ENCODE results near the gene USH2A.

USH2A gene

GRCh38 chr1:215865060-215865459 lies 558.2 kb downstream of the USH2A start:
- DNase-seq (ENCODE audit: low spot score in 2 of 2) (no peak), ATAC-seq (ENCODE audit: low read depth) (no peak)
- H3K27ac Mint-ChIP-seq: no peak overlapping the region
- peaks cover 7% of the 10 kb centered on the region for H3K9me3 Mint-ChIP-seq
- H3K36me3 Mint-ChIP-seq: no peaks in the 10 kb centered on the region
- H3K4me3 Mint-ChIP-seq: no peak overlapping the region
- no peaks in the 10 kb centered on the region for H3K27me3 Mint-ChIP-seq
- H3K4me1 Mint-ChIP-seq: no peaks in the 10 kb centered on the region

- peaks cover 7% of the 10 kb centered on the region for H3K9me3 Mint-ChIP-seq
- no peak for DNase-seq (ENCODE audit: low spot score in 2 of 2)
- H3K4me3 Mint-ChIP-seq: no peak overlapping the region
- ATAC-seq (ENCODE audit: low read depth): no peak
- H3K36me3 Mint-ChIP-seq: no peaks in the 10 kb centered on the region
- H3K27ac Mint-ChIP-seq: no peak overlapping the region
- H3K27me3 Mint-ChIP-seq: no peaks in the 10 kb centered on the region
- H3K4me1 Mint-ChIP-seq: no peaks in the 10 kb centered on the region
These were observed 559.5 kb downstream of the USH2A start for GRCh38 chr1:215863796-215864195.

GRCh38 chr1:215860833-215861232 lies 562.4 kb downstream of the USH2A start:
- ATAC-seq (ENCODE audit: low read depth): no peak
- H3K27me3 Mint-ChIP-seq: no peaks in the 10 kb centered on the region
- DNase-seq (ENCODE audit: low spot score in 2 of 2): no peak
- H3K36me3 Mint-ChIP-seq: no peaks in the 10 kb centered on the region
- H3K9me3 Mint-ChIP-seq: peaks cover 7% of the 10 kb centered on the region
- no peak overlapping the region for H3K4me3 Mint-ChIP-seq
- no peaks in the 10 kb centered on the region for H3K4me1 Mint-ChIP-seq
- H3K27ac Mint-ChIP-seq: no peak overlapping the region

GRCh38 chr1:215857317-215857716 lies 565.9 kb downstream of the USH2A start:
- H3K27me3 Mint-ChIP-seq: no peaks in the 10 kb centered on the region
- ATAC-seq (ENCODE audit: low read depth): no peak
- H3K4me1 Mint-ChIP-seq: no peaks in the 10 kb centered on the region

GRCh38 chr1:215845234-215845891 lies 577.9 kb downstream of the USH2A start:
- H3K27ac Mint-ChIP-seq: no peak overlapping the region
- H3K27me3 Mint-ChIP-seq: no peaks in the 10 kb centered on the region
- H3K4me3 Mint-ChIP-seq: no peak overlapping the region
- DNase-seq (ENCODE audit: low spot score in 2 of 2) (no peak), ATAC-seq (ENCODE audit: low read depth) (no peak)
- H3K4me1 Mint-ChIP-seq: no peaks in the 10 kb centered on the region
- H3K9me3 Mint-ChIP-seq: peaks cover 3% of the 10 kb centered on the region
- no peaks in the 10 kb centered on the region for H3K36me3 Mint-ChIP-seq

More at GRCh38 chr1:215857317-215857716, 565.9 kb downstream of the USH2A start:
- peaks cover 6% of the 10 kb centered on the region for H3K9me3 Mint-ChIP-seq
- H3K36me3 Mint-ChIP-seq: no peaks in the 10 kb centered on the region
- no peak for DNase-seq (ENCODE audit: low spot score in 2 of 2)
- H3K27ac Mint-ChIP-seq: no peak overlapping the region
- no peak overlapping the region for H3K4me3 Mint-ChIP-seq

- no peaks in the 10 kb centered on the region for H3K36me3 Mint-ChIP-seq
- H3K27me3 Mint-ChIP-seq: no peaks in the 10 kb centered on the region
- H3K4me3 Mint-ChIP-seq: no peak overlapping the region
- DNase-seq (ENCODE audit: low spot score in 2 of 2) (no peak), ATAC-seq (ENCODE audit: low read depth) (no peak)
- H3K27ac Mint-ChIP-seq: no peak overlapping the region
- no peaks in the 10 kb centered on the region for H3K4me1 Mint-ChIP-seq
- peaks cover 3% of the 10 kb centered on the region for H3K9me3 Mint-ChIP-seq
These were observed 578.5 kb downstream of the USH2A start for GRCh38 chr1:215844777-215845176.

GRCh38 chr1:215844266-215844665 lies 579.0 kb downstream of the USH2A start:
- H3K36me3 Mint-ChIP-seq: no peaks in the 10 kb centered on the region
- no peak for ATAC-seq (ENCODE audit: low read depth)
- peaks cover 3% of the 10 kb centered on the region for H3K9me3 Mint-ChIP-seq

GRCh38 chr1:215842905-215843304 lies 580.3 kb downstream of the USH2A start:
- no peaks in the 10 kb centered on the region for H3K4me1 Mint-ChIP-seq
- H3K4me3 Mint-ChIP-seq: no peak overlapping the region
- DNase-seq (ENCODE audit: low spot score in 2 of 2): no peak
- no peak for ATAC-seq (ENCODE audit: low read depth)
- no peaks in the 10 kb centered on the region for H3K27me3 Mint-ChIP-seq
- peaks cover 3% of the 10 kb centered on the region for H3K9me3 Mint-ChIP-seq
- no peak overlapping the region for H3K27ac Mint-ChIP-seq
- no peaks in the 10 kb centered on the region for H3K36me3 Mint-ChIP-seq

More at GRCh38 chr1:215844266-215844665, 579.0 kb downstream of the USH2A start:
- Mint-ChIP-seq H3K27me3 (no peaks in the 10 kb centered on the region), H3K4me3 (no peak overlapping the region), H3K4me1 (no peaks in the 10 kb centered on the region), H3K27ac (no peak overlapping the region)
- DNase-seq (ENCODE audit: low spot score in 2 of 2): no peak

- Mint-ChIP-seq H3K27ac (no peak overlapping the region), H3K4me1 (no peaks in the 10 kb centered on the region), H3K27me3 (no peaks in the 10 kb centered on the region), H3K4me3 (no peak overlapping the region), H3K36me3 (no peaks in the 10 kb centered on the region), H3K9me3 (peaks cover 2% of the 10 kb centered on the region)
- ATAC-seq (ENCODE audit: low read depth): no peak
- no peak for DNase-seq (ENCODE audit: low spot score in 2 of 2)
These were observed 587.3 kb downstream of the USH2A start for GRCh38 chr1:215835951-215836350.

- Mint-ChIP-seq H3K9me3 (peaks cover 3% of the 10 kb centered on the region), H3K36me3 (no peaks in the 10 kb centered on the region)
- DNase-seq (ENCODE audit: low spot score in 2 of 2): no peak
These were observed 589.1 kb downstream of the USH2A start for GRCh38 chr1:215833941-215834729.

GRCh38 chr1:215830226-215830810 lies 592.9 kb downstream of the USH2A start:
- no peak overlapping the region for H3K27ac Mint-ChIP-seq
- DNase-seq (ENCODE audit: low spot score in 2 of 2) (no peak), ATAC-seq (ENCODE audit: low read depth) (no peak)
- H3K4me3 Mint-ChIP-seq: no peak overlapping the region
- H3K4me1 Mint-ChIP-seq: no peaks in the 10 kb centered on the region
- H3K27me3 Mint-ChIP-seq: no peaks in the 10 kb centered on the region
- H3K36me3 Mint-ChIP-seq: no peaks in the 10 kb centered on the region
- peaks cover 3% of the 10 kb centered on the region for H3K9me3 Mint-ChIP-seq

More at GRCh38 chr1:215833941-215834729, 589.1 kb downstream of the USH2A start:
- Mint-ChIP-seq H3K27me3 (no peaks in the 10 kb centered on the region), H3K4me1 (no peaks in the 10 kb centered on the region), H3K27ac (no peak overlapping the region), H3K4me3 (no peak overlapping the region)
- no peak for ATAC-seq (ENCODE audit: low read depth)

- Mint-ChIP-seq H3K27me3 (no peaks in the 10 kb centered on the region), H3K4me3 (no peak overlapping the region), H3K27ac (no peak overlapping the region), H3K4me1 (no peaks in the 10 kb centered on the region), H3K9me3 (peaks cover 4% of the 10 kb centered on the region), H3K36me3 (no peaks in the 10 kb centered on the region)
- ATAC-seq (ENCODE audit: low read depth): no peak
- no peak for DNase-seq (ENCODE audit: low spot score in 2 of 2)
These were observed 598.2 kb downstream of the USH2A start for GRCh38 chr1:215825056-215825455.

- no peaks in the 10 kb centered on the region for H3K36me3 Mint-ChIP-seq
- no peaks in the 10 kb centered on the region for H3K27me3 Mint-ChIP-seq
- DNase-seq (ENCODE audit: low spot score in 2 of 2) (no peak), ATAC-seq (ENCODE audit: low read depth) (no peak)
- H3K27ac Mint-ChIP-seq: no peak overlapping the region
- H3K9me3 Mint-ChIP-seq: peaks cover 4% of the 10 kb centered on the region
- H3K4me3 Mint-ChIP-seq: no peak overlapping the region
- no peaks in the 10 kb centered on the region for H3K4me1 Mint-ChIP-seq
These were observed 599.0 kb downstream of the USH2A start for GRCh38 chr1:215824245-215824644.

- ATAC-seq (ENCODE audit: low read depth): no peak
- Mint-ChIP-seq H3K4me3 (no peak overlapping the region), H3K27me3 (no peaks in the 10 kb centered on the region), H3K27ac (no peak overlapping the region), H3K9me3 (peaks cover 5% of the 10 kb centered on the region), H3K4me1 (no peaks in the 10 kb centered on the region), H3K36me3 (no peaks in the 10 kb centered on the region)
- DNase-seq (ENCODE audit: low spot score in 2 of 2): no peak
These were observed 604.1 kb downstream of the USH2A start for GRCh38 chr1:215819114-215819513.
